H1 (cell line): Measurements from ENCODE around the gene CSRNP3. TPM values are rescaled to one million over a fixed set of nuclear protein-coding genes. Genes with fewer than 3 reads are reported as not detected.

ENCODE experiments used
- CTCF ChIA-PET: fragments of 300-600 bp; sonication (Branson Sonifier 250); formaldehyde crosslinking; loops from one replicate; lab custom pipeline; 2021; ENCODE audit not compliant: partially characterized antibody; lab: Charles Lee
- POLR2A ChIA-PET: fragments of 300-600 bp; sonication (Branson Sonifier 250); formaldehyde crosslinking; loops from one replicate; lab custom pipeline; 2021; ENCODE audit warnings: inconsistent platforms; ENCODE audit not compliant: partially characterized antibody; lab: Charles Lee
- DNase-seq, 2 experiments: peaks; one replicate each; pipeline versions ENCODE4 v3.0.0 to v3.0.0-alpha.2; 2010 to 2022; ENCODE audit warnings: low spot score in 2 of 2, low read depth in 1 of 2, mixed read lengths in 1 of 2
- FAIRE-seq: peaks from 2 replicates; lab custom pipeline; 2011; peaks lifted over from hg19 to GRCh38; lab: Jason Lieb, UNC
- H2AFZ ChIP-seq: 2 replicates; pipeline ENCODE4 v1.8.1; 2012; ENCODE audit warnings: low read length, inconsistent platforms
- H2AK5ac ChIP-seq: 2 replicates; pipeline ENCODE4 v1.6.1; 2013; ENCODE audit warnings: low read depth, low read length
- H2BK120ac ChIP-seq: replicated peaks from 2 replicates; pipeline ENCODE3; 2013; ENCODE audit warnings: low read depth, low read length, inconsistent platforms
- H2BK12ac ChIP-seq: 2 replicates; pipeline ENCODE4 v1.6.1; 2013; ENCODE audit warnings: low read depth, low read length
- H2BK15ac ChIP-seq: 2 replicates; pipeline ENCODE4 v1.6.1; 2013; ENCODE audit warnings: low read length
- H2BK20ac ChIP-seq: 2 replicates; pipeline ENCODE4 v1.6.1; 2013; ENCODE audit warnings: low read length
- H2BK5ac ChIP-seq: 2 replicates; pipeline ENCODE4 v1.6.1; 2013; ENCODE audit warnings: low read depth, low read length
- H3K14ac ChIP-seq: 2 replicates; pipeline ENCODE4 v1.6.1; 2013; ENCODE audit warnings: inconsistent platforms; ENCODE audit not compliant: insufficient read length
- H3K18ac ChIP-seq: 2 replicates; pipeline ENCODE4 v1.6.1; 2013; ENCODE audit warnings: low read length; ENCODE audit errors: extremely low read depth
- H3K23ac ChIP-seq: 2 replicates; pipeline ENCODE4 v1.6.1; 2013; ENCODE audit warnings: inconsistent platforms; ENCODE audit not compliant: insufficient read length
- H3K23me2 ChIP-seq: 2 replicates; pipeline ENCODE4 v1.6.1; 2013; ENCODE audit warnings: low read depth, low read length
- H3K27ac ChIP-seq: 2 replicates; pipeline ENCODE4 v1.6.1; 2011; ENCODE audit warnings: low read depth, low read length, inconsistent platforms
- H3K27me3 ChIP-seq, 4 experiments: replicated peaks in 1 of 4; 1 replicate in 1 of 4; 2 replicates in 3 of 4; pipeline versions ENCODE4 v1.6.1 to v1.8.1; 2011 to 2013; ENCODE audit warnings: low read length in 3 of 4, mild to moderate bottlenecking in 3 of 4, inconsistent platforms in 2 of 4, mixed read lengths in 2 of 4, moderate library complexity in 1 of 4; ENCODE audit not compliant: control insufficient read depth in 3 of 4, insufficient read depth in 3 of 4; ENCODE audit errors: extremely low read depth in 1 of 4
- H3K36me3 ChIP-seq, 4 experiments: 2 replicates each; pipeline versions ENCODE4 v1.6.1 to v1.8.1; 2011 to 2013; ENCODE audit warnings: mild to moderate bottlenecking in 4 of 4, low read length in 3 of 4, moderate library complexity in 2 of 4, control low read depth in 1 of 4, inconsistent platforms in 1 of 4; ENCODE audit not compliant: insufficient read depth in 4 of 4, control insufficient read depth in 2 of 4
- H3K4ac ChIP-seq: replicated peaks from 2 replicates; pipeline ENCODE3; 2013; ENCODE audit warnings: low read length, low read depth, mixed read lengths, inconsistent platforms; ENCODE audit not compliant: insufficient read length
- H3K4me1 ChIP-seq, 4 experiments: replicated peaks in 1 of 4; 1 replicate in 1 of 4; 2 replicates in 3 of 4; pipeline versions ENCODE4 v1.6.1 to v1.8.1; 2011 to 2013; ENCODE audit warnings: low read length in 3 of 4, inconsistent platforms in 2 of 4, mixed read lengths in 1 of 4; ENCODE audit not compliant: insufficient read depth in 4 of 4, control insufficient read depth in 3 of 4
- H3K4me2 ChIP-seq, 2 experiments: 2 replicates each; pipeline versions ENCODE4 v1.6.1 to v1.8.1; 2011 to 2013; ENCODE audit warnings: low read depth in 2 of 2, low read length in 2 of 2, control low read depth in 1 of 2, inconsistent platforms in 1 of 2, mild to moderate bottlenecking in 1 of 2; ENCODE audit not compliant: insufficient read depth in 1 of 2
- H3K4me3 ChIP-seq, 4 experiments: fragments of 200-600, 300-600 bp in 1 of 4; sonication (generic), shearing (Covaris generic), sonication (Bioruptor Twin) in 1 of 4; 2 replicates each; pipeline versions ENCODE4 v1.5.1 to v1.8.1; 2011 to 2016; ENCODE audit warnings: low read length in 4 of 4, low read depth in 3 of 4, control low read depth in 2 of 4, inconsistent platforms in 2 of 4, mild to moderate bottlenecking in 2 of 4, mixed read lengths in 1 of 4, moderate library complexity in 1 of 4; ENCODE audit not compliant: insufficient read depth in 2 of 4; ENCODE audit errors: extremely low read depth in 1 of 4
- H3K56ac ChIP-seq: replicated peaks from 2 replicates; pipeline ENCODE3; 2013; ENCODE audit warnings: low read depth, mild to moderate bottlenecking, mixed read lengths, low read length, inconsistent platforms; ENCODE audit not compliant: insufficient read length
- H3K79me1 ChIP-seq: 2 replicates; pipeline ENCODE4 v1.6.1; 2013; ENCODE audit warnings: low read depth, low read length, control low read depth
- H3K79me2 ChIP-seq, 2 experiments: 2 replicates each; pipeline versions ENCODE4 v1.6.1 to v1.8.1; 2012 to 2013; ENCODE audit warnings: low read length in 2 of 2, mild to moderate bottlenecking in 2 of 2, inconsistent platforms in 1 of 2; ENCODE audit not compliant: insufficient read depth in 2 of 2, control insufficient read depth in 1 of 2
- H3K9ac ChIP-seq, 4 experiments: replicated peaks in 1 of 4; 1 replicate in 1 of 4; 2 replicates in 3 of 4; pipeline versions ENCODE4 v1.6.1 to v1.8.1; 2011 to 2013; ENCODE audit warnings: low read depth in 3 of 4, low read length in 3 of 4, control low read depth in 2 of 4, mild to moderate bottlenecking in 2 of 4, moderate library complexity in 2 of 4, inconsistent platforms in 1 of 4; ENCODE audit errors: extremely low read depth in 1 of 4
- H3K9me3 ChIP-seq, 2 experiments: 2 replicates each; pipeline versions ENCODE4 v1.6.1 to v1.8.1; 2012 to 2013; ENCODE audit warnings: mild to moderate bottlenecking in 2 of 2, moderate library complexity in 2 of 2, control low read depth in 1 of 2, inconsistent platforms in 1 of 2, low read depth in 1 of 2, low read length in 1 of 2, mixed read lengths in 1 of 2; ENCODE audit not compliant: insufficient read depth in 2 of 2
- H4K20me1 ChIP-seq, 2 experiments: replicated peaks in 1 of 2; 2 replicates each; pipeline versions ENCODE3 to v1.8.1; 2011 to 2013; ENCODE audit warnings: inconsistent platforms in 2 of 2, low read length in 2 of 2, mild to moderate bottlenecking in 1 of 2; ENCODE audit not compliant: insufficient read depth in 2 of 2, control insufficient read depth in 1 of 2
- H4K5ac ChIP-seq: 2 replicates; pipeline ENCODE4 v1.6.1; 2013; ENCODE audit warnings: low read length, low read depth, mixed read lengths, inconsistent platforms; ENCODE audit not compliant: insufficient read length
- H4K8ac ChIP-seq: 2 replicates; pipeline ENCODE4 v1.8.0; 2013; ENCODE audit warnings: mild to moderate bottlenecking, moderate library complexity, low read length, inconsistent platforms; ENCODE audit not compliant: insufficient read depth; ENCODE audit errors: extremely low read depth
- H4K91ac ChIP-seq: replicated peaks from 2 replicates; pipeline ENCODE3; 2013; ENCODE audit warnings: low read length, mixed read lengths, inconsistent platforms; ENCODE audit not compliant: insufficient read length
- ATF3 ChIP-seq: IDR thresholded peaks from 2 replicates; pipeline ENCODE4 v1.6.1; 2011; ENCODE audit warnings: low read depth, mild to moderate bottlenecking, low read length; ENCODE audit not compliant: insufficient read depth
- CHD1 ChIP-seq: IDR thresholded peaks from 2 replicates; pipeline ENCODE4 v1.6.1; 2012; ENCODE audit warnings: low read depth, low read length, improper control_type of control experiment
- CREB1 ChIP-seq: IDR thresholded peaks from 2 replicates; pipeline ENCODE4 v1.6.1; 2012; ENCODE audit warnings: inconsistent platforms
- RXRA ChIP-seq: IDR thresholded peaks from 2 replicates; pipeline ENCODE4 v1.6.1; 2011; ENCODE audit warnings: low read depth, mild to moderate bottlenecking, low read length, moderate library complexity; ENCODE audit not compliant: insufficient read depth
- SIX5 ChIP-seq: IDR thresholded peaks from 2 replicates; pipeline ENCODE4 v1.6.1; 2011; ENCODE audit warnings: mild to moderate bottlenecking, low read depth, low read length
- SUZ12 ChIP-seq: fragments of 200-600 bp; sonication (generic); IDR thresholded peaks from 2 replicates; pipeline ENCODE4 v1.6.1; 2012; ENCODE audit warnings: mild to moderate bottlenecking, inconsistent platforms, low read length, moderate library complexity, mixed read lengths
- TAF1 ChIP-seq: IDR thresholded peaks from 2 replicates; pipeline ENCODE4 v1.6.1; 2011; ENCODE audit warnings: mild to moderate bottlenecking, low read depth, low read length
- polyA plus RNA-seq, 7 experiments: library from polyadenylated mRNA; depleted of rRNA in 3 of 7; stranded (reverse) in 5 of 7; unstranded in 2 of 7; fragments of >200 nt in 5 of 7; fragments of 200-250 nt in 2 of 7; gene quantifications; 1 replicate in 5 of 7; 2 replicates in 1 of 7; 4 replicates in 1 of 7; pipeline versions ENCODE4 v1.2.1 to v1.2.3, GENCODE V29; 2011 to 2013; ENCODE audit warnings: missing spikeins in 2 of 7, mixed read lengths in 2 of 7
- total RNA-seq: library from RNA; stranded (reverse); fragmentation: NEBNext Ultra II Directional; extraction: Animal tissue kit (Norgen Biotek cat#: 25700); gene quantifications from 2 replicates; pipeline ENCODE4 v1.2.1, GENCODE V29; 2021

The CSRNP3 gene
- total and polyA plus RNA-seq, 2 of the 8 experiments (the other 6 are each of a cell fraction or from before 2014, with no cell fraction given): 1.3 to 6.5 TPM

GRCh38 chr2:165470361-165470760, 863 bp downstream of the CSRNP3 start:
- no peak overlapping the region for H3K56ac ChIP-seq
- H2BK20ac ChIP-seq: no peak overlapping the region
- no peaks in the 10 kb centered on the region for H3K9me3 ChIP-seq
- no peak for DNase-seq
- no peak overlapping the region for H3K18ac ChIP-seq
- no peak overlapping the region for H3K27ac ChIP-seq
- H3K4me3 ChIP-seq: peak overlapping the region; percentile 7 to 80 (median 52); a peak in 6 of 8 replicates
- peak overlapping the region; percentile 4 to 64; a peak in 3 of 4 replicates for H3K4me2 ChIP-seq
- H3K23me2 ChIP-seq: no peaks in the 10 kb centered on the region
- ChIA-PET POLR2A (interaction anchor here (1.1 kb wide), 1 partner anchor 170 kb away, joined by 3 read pairs; no protein-coding TSS in a partner anchor), CTCF (interaction anchor here (1.3 kb wide), 1 partner anchor 46 kb away, joined by 3 read pairs; no protein-coding TSS in a partner anchor)
- H3K36me3 ChIP-seq: no peaks in the 10 kb centered on the region
- no peak overlapping the region for H3K14ac ChIP-seq
- no peak overlapping the region for H4K8ac ChIP-seq
- H3K4me1 ChIP-seq: peaks cover 0 to 5% (median under 1%) of the 10 kb centered on the region in 4 experiments; a peak in 2 of 7 replicates
- H2BK15ac ChIP-seq: no peak overlapping the region
- no peak overlapping the region for H2AK5ac ChIP-seq
- no peak overlapping the region for H3K23ac ChIP-seq
- H3K79me2 ChIP-seq: peaks cover 0 to 12% of the 10 kb centered on the region in 2 experiments; a peak in 2 of 4 replicates
- H3K9ac ChIP-seq: peak overlapping the region in 1 of 4 experiments; percentile 49; a peak in 1 of 7 replicates
- H3K79me1 ChIP-seq: no peaks in the 10 kb centered on the region
- no peak overlapping the region for H2BK120ac ChIP-seq
- H4K5ac ChIP-seq: peak overlapping the region; percentile 36
- no peak for FAIRE-seq
- no peak overlapping the region for H2BK12ac ChIP-seq
- no peak overlapping the region for H4K91ac ChIP-seq
- H3K27me3 ChIP-seq: no peaks in the 10 kb centered on the region
- no peaks in the 10 kb centered on the region for H4K20me1 ChIP-seq
- H2AFZ ChIP-seq: no peak overlapping the region
- H2BK5ac ChIP-seq: no peak overlapping the region
- H3K4ac ChIP-seq: no peak overlapping the region
- TF ChIP-seq SIX5 (no peak), CREB1 (no peak), CHD1 (no peak), TAF1 (no peak), SUZ12 (no peak), ATF3 (no peak), RXRA (no peak)
